Liver (tissue), 3 donors: ENCODE results near the gene LDLRAD4.

ENCODE experiments used
- GABPA ChIP-seq, 2 donors: IDR thresholded peaks in 1 of 2; conservative IDR thresholded peaks in 1 of 2; 2 replicates each; pipeline ENCODE4 v1.6.1; 2016; ENCODE audit warnings: antibody characterized with exemption in 2 of 2, mild to moderate bottlenecking in 1 of 2, moderate library complexity in 1 of 2
- JUND ChIP-seq, 2 donors: IDR thresholded peaks; 2 replicates each; pipeline ENCODE4 v1.6.1; 2016; ENCODE audit warnings: antibody characterized with exemption in 2 of 2
- MAX ChIP-seq: IDR thresholded peaks from 2 replicates; pipeline ENCODE4 v1.6.1; 2016; ENCODE audit warnings: antibody characterized with exemption
- RAD21 ChIP-seq, 2 donors: IDR thresholded peaks; 2 replicates each; pipeline ENCODE4 v1.6.1; 2016; ENCODE audit warnings: antibody characterized with exemption in 2 of 2, mild to moderate bottlenecking in 2 of 2
- SP1 ChIP-seq: IDR thresholded peaks from 2 replicates; pipeline ENCODE4 v1.6.1; 2018; ENCODE audit warnings: antibody characterized with exemption, mild to moderate bottlenecking
- TAF1 ChIP-seq: conservative IDR thresholded peaks from 2 replicates; pipeline ENCODE4 v1.6.1; 2016; ENCODE audit warnings: antibody characterized with exemption, mild to moderate bottlenecking
- YY1 ChIP-seq: IDR thresholded peaks from 2 replicates; pipeline ENCODE4 v1.6.1; 2016; ENCODE audit warnings: antibody characterized with exemption, mild to moderate bottlenecking
- TF ChIP-seq, protein P1 (sequence below): fragments of 150-350 bp; IDR thresholded peaks from 2 replicates; pipeline ENCODE4 v1.5.1; 2017; ENCODE audit warnings: improper control_type of control experiment, low read depth, low read length; ENCODE audit not compliant: missing input control
- TF ChIP-seq, protein P2 (sequence below): IDR thresholded peaks from 2 replicates; pipeline ENCODE4 v1.6.1; 2016; ENCODE audit warnings: antibody characterized with exemption
- TF ChIP-seq, protein P3 (sequence below): IDR thresholded peaks from 2 replicates; pipeline ENCODE4 v1.6.1; 2016; ENCODE audit warnings: antibody characterized with exemption
- TF ChIP-seq, protein P4 (sequence below): IDR thresholded peaks from 2 replicates; pipeline ENCODE4 v1.6.1; 2016; ENCODE audit warnings: antibody characterized with exemption, mild to moderate bottlenecking
- donor health status: healthy.
- donor health status: healthy.

GRCh38 chr18:13199169-13199568 is 19.4 kb upstream of the LDLRAD4 start:
- TF ChIP-seq, protein P1, sequence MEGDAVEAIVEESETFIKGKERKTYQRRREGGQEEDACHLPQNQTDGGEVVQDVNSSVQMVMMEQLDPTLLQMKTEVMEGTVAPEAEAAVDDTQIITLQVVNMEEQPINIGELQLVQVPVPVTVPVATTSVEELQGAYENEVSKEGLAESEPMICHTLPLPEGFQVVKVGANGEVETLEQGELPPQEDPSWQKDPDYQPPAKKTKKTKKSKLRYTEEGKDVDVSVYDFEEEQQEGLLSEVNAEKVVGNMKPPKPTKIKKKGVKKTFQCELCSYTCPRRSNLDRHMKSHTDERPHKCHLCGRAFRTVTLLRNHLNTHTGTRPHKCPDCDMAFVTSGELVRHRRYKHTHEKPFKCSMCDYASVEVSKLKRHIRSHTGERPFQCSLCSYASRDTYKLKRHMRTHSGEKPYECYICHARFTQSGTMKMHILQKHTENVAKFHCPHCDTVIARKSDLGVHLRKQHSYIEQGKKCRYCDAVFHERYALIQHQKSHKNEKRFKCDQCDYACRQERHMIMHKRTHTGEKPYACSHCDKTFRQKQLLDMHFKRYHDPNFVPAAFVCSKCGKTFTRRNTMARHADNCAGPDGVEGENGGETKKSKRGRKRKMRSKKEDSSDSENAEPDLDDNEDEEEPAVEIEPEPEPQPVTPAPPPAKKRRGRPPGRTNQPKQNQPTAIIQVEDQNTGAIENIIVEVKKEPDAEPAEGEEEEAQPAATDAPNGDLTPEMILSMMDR, result no peak
- TF ChIP-seq YY1, result no peak
- TF ChIP-seq TAF1, result no peak
- TF ChIP-seq, protein P2, sequence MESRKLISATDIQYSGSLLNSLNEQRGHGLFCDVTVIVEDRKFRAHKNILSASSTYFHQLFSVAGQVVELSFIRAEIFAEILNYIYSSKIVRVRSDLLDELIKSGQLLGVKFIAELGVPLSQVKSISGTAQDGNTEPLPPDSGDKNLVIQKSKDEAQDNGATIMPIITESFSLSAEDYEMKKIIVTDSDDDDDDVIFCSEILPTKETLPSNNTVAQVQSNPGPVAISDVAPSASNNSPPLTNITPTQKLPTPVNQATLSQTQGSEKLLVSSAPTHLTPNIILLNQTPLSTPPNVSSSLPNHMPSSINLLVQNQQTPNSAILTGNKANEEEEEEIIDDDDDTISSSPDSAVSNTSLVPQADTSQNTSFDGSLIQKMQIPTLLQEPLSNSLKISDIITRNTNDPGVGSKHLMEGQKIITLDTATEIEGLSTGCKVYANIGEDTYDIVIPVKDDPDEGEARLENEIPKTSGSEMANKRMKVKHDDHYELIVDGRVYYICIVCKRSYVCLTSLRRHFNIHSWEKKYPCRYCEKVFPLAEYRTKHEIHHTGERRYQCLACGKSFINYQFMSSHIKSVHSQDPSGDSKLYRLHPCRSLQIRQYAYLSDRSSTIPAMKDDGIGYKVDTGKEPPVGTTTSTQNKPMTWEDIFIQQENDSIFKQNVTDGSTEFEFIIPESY, result no peak
- TF ChIP-seq, protein P3, sequence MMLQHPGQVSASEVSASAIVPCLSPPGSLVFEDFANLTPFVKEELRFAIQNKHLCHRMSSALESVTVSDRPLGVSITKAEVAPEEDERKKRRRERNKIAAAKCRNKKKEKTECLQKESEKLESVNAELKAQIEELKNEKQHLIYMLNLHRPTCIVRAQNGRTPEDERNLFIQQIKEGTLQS, result no peak
- TF ChIP-seq RAD21 (IDR thresholded peaks at IDR 0.05), result no peak
- no peak for TF ChIP-seq MAX
- TF ChIP-seq, protein P4, sequence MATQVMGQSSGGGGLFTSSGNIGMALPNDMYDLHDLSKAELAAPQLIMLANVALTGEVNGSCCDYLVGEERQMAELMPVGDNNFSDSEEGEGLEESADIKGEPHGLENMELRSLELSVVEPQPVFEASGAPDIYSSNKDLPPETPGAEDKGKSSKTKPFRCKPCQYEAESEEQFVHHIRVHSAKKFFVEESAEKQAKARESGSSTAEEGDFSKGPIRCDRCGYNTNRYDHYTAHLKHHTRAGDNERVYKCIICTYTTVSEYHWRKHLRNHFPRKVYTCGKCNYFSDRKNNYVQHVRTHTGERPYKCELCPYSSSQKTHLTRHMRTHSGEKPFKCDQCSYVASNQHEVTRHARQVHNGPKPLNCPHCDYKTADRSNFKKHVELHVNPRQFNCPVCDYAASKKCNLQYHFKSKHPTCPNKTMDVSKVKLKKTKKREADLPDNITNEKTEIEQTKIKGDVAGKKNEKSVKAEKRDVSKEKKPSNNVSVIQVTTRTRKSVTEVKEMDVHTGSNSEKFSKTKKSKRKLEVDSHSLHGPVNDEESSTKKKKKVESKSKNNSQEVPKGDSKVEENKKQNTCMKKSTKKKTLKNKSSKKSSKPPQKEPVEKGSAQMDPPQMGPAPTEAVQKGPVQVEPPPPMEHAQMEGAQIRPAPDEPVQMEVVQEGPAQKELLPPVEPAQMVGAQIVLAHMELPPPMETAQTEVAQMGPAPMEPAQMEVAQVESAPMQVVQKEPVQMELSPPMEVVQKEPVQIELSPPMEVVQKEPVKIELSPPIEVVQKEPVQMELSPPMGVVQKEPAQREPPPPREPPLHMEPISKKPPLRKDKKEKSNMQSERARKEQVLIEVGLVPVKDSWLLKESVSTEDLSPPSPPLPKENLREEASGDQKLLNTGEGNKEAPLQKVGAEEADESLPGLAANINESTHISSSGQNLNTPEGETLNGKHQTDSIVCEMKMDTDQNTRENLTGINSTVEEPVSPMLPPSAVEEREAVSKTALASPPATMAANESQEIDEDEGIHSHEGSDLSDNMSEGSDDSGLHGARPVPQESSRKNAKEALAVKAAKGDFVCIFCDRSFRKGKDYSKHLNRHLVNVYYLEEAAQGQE, result no peak
- no peak for TF ChIP-seq GABPA (IDR thresholded peaks at IDR 0.05 in 1 of 2, conservative IDR thresholded peaks at IDR 0.05 in 1 of 2)
- no peak for TF ChIP-seq SP1
- no peak for TF ChIP-seq JUND (IDR thresholded peaks at IDR 0.05)
